ENCODE results near the gene SPIRE1. TPM values are rescaled to one million over a fixed set of nuclear protein-coding genes. Genes with fewer than 3 reads are reported as not detected.

Gene SPIRE1
- total and polyA plus RNA-seq, 2 of the 4 experiments (the other 2 are of a cell fraction), result 11.6 to 31.4 TPM

DNA sequence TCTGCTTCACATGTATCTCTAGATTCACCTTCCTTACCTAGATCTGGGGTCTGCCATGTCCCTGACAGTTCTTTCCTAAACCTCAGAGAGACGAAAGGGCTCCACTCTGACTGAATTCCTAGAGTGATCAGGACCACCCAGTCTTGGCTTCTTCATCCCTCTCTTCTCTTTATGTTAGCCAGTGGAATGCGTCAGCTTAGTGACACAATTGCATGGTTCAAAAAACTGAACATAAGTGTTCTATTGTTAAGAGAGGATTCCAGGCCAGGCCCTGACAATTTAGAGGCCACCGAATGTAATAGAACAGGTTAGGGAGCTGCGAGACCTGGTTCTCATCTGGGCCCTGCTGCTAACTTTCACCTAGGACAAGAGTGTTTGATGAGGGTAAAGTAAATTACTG is 240.2 kb downstream of the SPIRE1 start:
- BruUV-seq (replicated peaks), result no TSS peak
- ChIA-PET POLR2A (ENCODE audit: unreplicated experiment) (no interaction called here), CTCF (no interaction called here)
- no peaks in the 10 kb centered on the region for H3K27me3 ChIP-seq (ENCODE audit: control insufficient read depth, insufficient read depth, low read length)
- no peak overlapping the region for H3K4me2 ChIP-seq (ENCODE audit: low read depth, low read length)
- no peak overlapping the region for H3K27ac ChIP-seq (ENCODE audit: insufficient read depth, low read length)
- peaks cover 7 to 50% of the 10 kb centered on the region in 2 experiments for H3K79me1 ChIP-seq (ENCODE audit: low read depth in 1 of 2, low read length in 2 of 2)
- no peak overlapping the region for H4K91ac ChIP-seq (ENCODE audit: insufficient read depth, low read depth, low read length)
- in situ Hi-C loops (cut with MboI; ENCODE audit: low sequenced_read_pairs), result no loop called here
- H2AK9ac ChIP-seq (replicated peaks; ENCODE audit: low read depth, low read length, poor library complexity), result no peak overlapping the region
- no peak overlapping the region for H3K4me3 ChIP-seq (ENCODE audit: insufficient read depth, low read depth, low read length)
- H2BK20ac ChIP-seq (ENCODE audit: low read depth, low read length), result no peak overlapping the region
- ATAC-seq (ENCODE audit: low read depth), result no peak
- no peak overlapping the region for H2BK15ac ChIP-seq (ENCODE audit: low read depth, low read length)
- H4K5ac ChIP-seq (ENCODE audit: low read depth, low read length), result no peak overlapping the region
- dilution Hi-C loops (cut with HindIII; ENCODE audit: low sequenced_read_pairs, unreplicated experiment), result no loop called here
- no peak overlapping the region; a peak in 1 of 4 replicates for H4K8ac ChIP-seq (ENCODE audit: low read depth in 2 of 2, low read length in 2 of 2)
- no peak overlapping the region for H3K56ac ChIP-seq (ENCODE audit: extremely low read depth, insufficient read depth, low read length)
- H3K9me1 ChIP-seq (ENCODE audit: insufficient read depth, low read length), result 0 out of 2 replicates have a peak, but pooled peaks cover 3% of the 10 kb centered on the region
- 0 out of 2 replicates have a peak overlapping the region, but pooled peaks have one; percentile 0 for H2AK5ac ChIP-seq (ENCODE audit: low read depth, low read length)
- peaks cover 9% of the 10 kb centered on the region; the same call in 1 of the 2 replicates for H3K4me1 ChIP-seq (ENCODE audit: control insufficient read depth, insufficient read depth, low read length)
- no peak overlapping the region for H3K18ac ChIP-seq (ENCODE audit: low read depth, low read length)
- peak overlapping the region; percentile 66; the same call in 1 of the 2 replicates for H3K14ac ChIP-seq (replicated peaks; ENCODE audit: low read depth, low read length)
- H3K4ac ChIP-seq (ENCODE audit: low read depth, low read length), result no peak overlapping the region
- H2AFZ ChIP-seq (replicated peaks; ENCODE audit: low read length, poor library complexity), result no peak overlapping the region
- WGBS, 2 experiments (ENCODE audit: extremely low coverage in 2 of 2, insufficient read length in 1 of 2), result no CpG with 5 or more reads among the region's 4 CpGs
- intact Hi-C loops (cut with micrococcal nuclease), result no loop called here
- H3K36me3 ChIP-seq (ENCODE audit: control insufficient read depth, insufficient read depth, low read length), result no peaks in the 10 kb centered on the region
- H3K9ac ChIP-seq (ENCODE audit: low read depth, low read length), result no peak overlapping the region
- no peak for TF ChIP-seq RCOR1 (IDR thresholded peaks at IDR 0.05; ENCODE audit: insufficient replicate concordance, low read length)
- TF ChIP-seq CEBPB (IDR thresholded peaks at IDR 0.05; ENCODE audit: low read depth, low read length), result no peak
- H2BK120ac ChIP-seq (ENCODE audit: low read depth, low read length), result no peak overlapping the region
- H3K9me3 ChIP-seq (ENCODE audit: control insufficient read depth, insufficient read depth, low read length), result no peaks in the 10 kb centered on the region
- no peak for DNase-seq
- H3K23ac ChIP-seq (ENCODE audit: low read depth, low read length), result peak overlapping the region; percentile 12; the same call in 1 of the 2 replicates
- H2BK5ac ChIP-seq (ENCODE audit: low read depth, low read length, poor library complexity, severe bottlenecking), result no peak overlapping the region
- H4K20me1 ChIP-seq (ENCODE audit: insufficient read depth, low read length), result no peaks in the 10 kb centered on the region; the same call in 1 of the 2 replicates

Measured in IMR-90 (cell line).